ENCODE measurements around the gene KIF26A.
"Not testable (repeated sequence)": the region's sequence is repeated elsewhere in the genome, so short reads cannot be mapped to it uniquely, and the experiment has no call there.

The KIF26A gene

GRCh38 chr14:104145826-104146601 is 7.6 kb downstream of the KIF26A start:
- no peak for DNase-seq

- no peak for DNase-seq
These were observed 8.4 kb downstream of the KIF26A start for GRCh38 chr14:104146651-104147345.

GRCh38 chr14:104147346-104148125 is 9.1 kb downstream of the KIF26A start:
- DNase-seq: no peak

GRCh38 chr14:104148433-104149277 is 10.3 kb downstream of the KIF26A start:
- DNase-seq: no peak

- no peak for DNase-seq
These were observed 10.8 kb downstream of the KIF26A start for GRCh38 chr14:104149278-104149595.

- no peak for DNase-seq
These were observed 11.3 kb downstream of the KIF26A start for GRCh38 chr14:104149617-104150135.

- no peak for DNase-seq
These were observed 12.0 kb downstream of the KIF26A start for GRCh38 chr14:104150136-104151025.

GRCh38 chr14:104151026-104151381 is 12.6 kb downstream of the KIF26A start:
- DNase-seq: no peak

GRCh38 chr14:104151566-104152245 is 13.3 kb downstream of the KIF26A start:
- no peak for DNase-seq

- DNase-seq: no peak
These were observed 13.8 kb downstream of the KIF26A start for GRCh38 chr14:104152246-104152575.

- no peak for DNase-seq
These were observed 14.5 kb downstream of the KIF26A start for GRCh38 chr14:104152686-104153393.

GRCh38 chr14:104153394-104153755 is 15.0 kb downstream of the KIF26A start:
- DNase-seq: not testable (repeated sequence)

GRCh38 chr14:104154246-104154645 is 15.9 kb downstream of the KIF26A start:
- DNase-seq: no peak

- DNase-seq: no peak
These were observed 17.1 kb downstream of the KIF26A start for GRCh38 chr14:104155513-104155912.

- no peak for DNase-seq
These were observed 17.8 kb downstream of the KIF26A start for GRCh38 chr14:104156142-104156541.

- no peak for DNase-seq
These were observed 18.9 kb downstream of the KIF26A start for GRCh38 chr14:104157016-104157928.

- DNase-seq: no peak
These were observed 20.7 kb downstream of the KIF26A start for GRCh38 chr14:104158827-104159798.

- DNase-seq: no peak
These were observed 21.6 kb downstream of the KIF26A start for GRCh38 chr14:104159990-104160389.

Data from stimulated activated naive CD4-positive, alpha-beta T cell (primary cell).